Progenitor cell of endocrine pancreas (in vitro differentiated cells): ENCODE results near the gene VDR. TPM values are rescaled to one million over a fixed set of nuclear protein-coding genes. Genes with fewer than 3 reads are reported as not detected.

ENCODE experiments used
- DNase-seq: peaks from one replicate; pipeline ENCODE4 v3.0.0; 2021; ENCODE audit warnings: low spot score; ENCODE audit not compliant: unreplicated experiment
- H3K27ac Mint-ChIP-seq: 2 replicates; pipeline ENCODE4 v1.8.0; 2021; ENCODE audit warnings: mild to moderate bottlenecking, moderate library complexity, mixed read lengths
- H3K27me3 Mint-ChIP-seq: 2 replicates; pipeline ENCODE4 v1.8.0; 2021; ENCODE audit warnings: mixed read lengths
- H3K36me3 Mint-ChIP-seq: 2 replicates; pipeline ENCODE4 v1.8.0; 2022; ENCODE audit warnings: mixed read lengths; ENCODE audit not compliant: insufficient read depth
- H3K4me1 Mint-ChIP-seq: 2 replicates; pipeline ENCODE4 v1.8.0; 2021; ENCODE audit warnings: low read depth, mixed read lengths
- H3K4me3 Mint-ChIP-seq: 2 replicates; pipeline ENCODE4 v1.8.0; 2021; ENCODE audit warnings: low read depth, mild to moderate bottlenecking, moderate library complexity, mixed read lengths
- H3K9me3 Mint-ChIP-seq: 2 replicates; pipeline ENCODE4 v1.8.0; 2021; ENCODE audit warnings: low read depth, mixed read lengths
- CTCF ChIP-seq: fragments of 200-600 bp; sonication (generic); IDR thresholded peaks from one replicate; pipeline ENCODE4 v1.5.0; 2021; ENCODE audit warnings: antibody characterized with exemption, mild to moderate bottlenecking; ENCODE audit not compliant: unreplicated experiment
- total RNA-seq: library from RNA; stranded (reverse); gene quantifications from 2 replicates; pipeline ENCODE4 v1.2.1, GENCODE V29; 2021

The VDR gene
- total RNA-seq, 1 donor from 2014 or later: 0.31 TPM

- Mint-ChIP-seq H3K4me1 (peaks cover 10% of the 10 kb centered on the region), H3K4me3 (no peak overlapping the region), H3K9me3 (no peaks in the 10 kb centered on the region), H3K36me3 (no peaks in the 10 kb centered on the region), H3K27ac (peak overlapping the region; percentile 34), H3K27me3 (peaks cover 19% of the 10 kb centered on the region)
- no peak for DNase-seq
- TF ChIP-seq CTCF: no peak
These were observed 26.4 kb downstream of the VDR start for GRCh38 chr12:47878293-47878917.

GRCh38 chr12:47877081-47877480 is 27.7 kb downstream of the VDR start:
- TF ChIP-seq CTCF: no peak
- DNase-seq: no peak
- Mint-ChIP-seq H3K9me3 (no peaks in the 10 kb centered on the region), H3K36me3 (no peaks in the 10 kb centered on the region), H3K4me3 (no peak overlapping the region), H3K27ac (no peak overlapping the region), H3K4me1 (peaks cover 10% of the 10 kb centered on the region), H3K27me3 (peaks cover 23% of the 10 kb centered on the region)

GRCh38 chr12:47876440-47876960 is 28.3 kb downstream of the VDR start:
- Mint-ChIP-seq H3K9me3 (no peaks in the 10 kb centered on the region), H3K27me3 (peaks cover 21% of the 10 kb centered on the region), H3K27ac (no peak overlapping the region), H3K4me1 (peaks cover 10% of the 10 kb centered on the region), H3K4me3 (no peak overlapping the region), H3K36me3 (no peaks in the 10 kb centered on the region)
- no peak for DNase-seq
- no peak for TF ChIP-seq CTCF

GRCh38 chr12:47875746-47876439 is 28.9 kb downstream of the VDR start:
- peaks cover 21% of the 10 kb centered on the region for H3K27me3 Mint-ChIP-seq
- H3K9me3 Mint-ChIP-seq: no peaks in the 10 kb centered on the region
- peak overlapping the region; percentile 78 for H3K27ac Mint-ChIP-seq
- H3K4me3 Mint-ChIP-seq: no peak overlapping the region
- TF ChIP-seq CTCF: no peak
- DNase-seq: no peak
- peaks cover 10% of the 10 kb centered on the region for H3K4me1 Mint-ChIP-seq
- no peaks in the 10 kb centered on the region for H3K36me3 Mint-ChIP-seq

- no peak for TF ChIP-seq CTCF
- Mint-ChIP-seq H3K36me3 (no peaks in the 10 kb centered on the region), H3K4me1 (peaks cover 10% of the 10 kb centered on the region), H3K4me3 (no peak overlapping the region), H3K27ac (no peak overlapping the region), H3K27me3 (peaks cover 21% of the 10 kb centered on the region), H3K9me3 (no peaks in the 10 kb centered on the region)
- DNase-seq: no peak
These were observed 30.5 kb downstream of the VDR start for GRCh38 chr12:47874316-47874715.
